NCI-H1930 (cell line): ENCODE results near the gene PSEN2.
"Not testable (repeated sequence)": the region's sequence is repeated elsewhere in the genome, so short reads cannot be mapped to it uniquely, and the experiment has no call there.

Source experiments
- DNase-seq, 2 experiments: peaks; one replicate each; lab custom pipeline; 2025; lab: John Stamatoyannopoulos, UW

The PSEN2 gene

DNA sequence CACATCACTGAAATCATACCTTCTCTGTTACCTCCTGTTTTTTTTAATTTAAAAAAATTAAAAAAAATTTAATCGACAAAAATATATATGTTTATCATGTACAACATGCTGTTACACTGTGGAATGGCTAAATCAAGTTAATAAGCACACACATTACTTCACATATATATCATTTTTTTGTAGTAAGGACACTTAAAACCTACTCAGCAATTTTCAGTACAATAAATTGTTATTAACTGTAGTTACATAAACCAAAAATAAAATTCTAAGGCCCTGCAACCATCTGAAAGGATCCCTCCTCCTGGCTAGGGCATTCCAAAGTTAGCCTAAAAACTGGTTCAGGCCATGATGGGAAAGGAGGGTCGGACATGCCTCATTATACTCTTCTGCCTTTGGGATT, 46.1 kb downstream of the PSEN2 start:
- no peak for DNase-seq

DNA sequence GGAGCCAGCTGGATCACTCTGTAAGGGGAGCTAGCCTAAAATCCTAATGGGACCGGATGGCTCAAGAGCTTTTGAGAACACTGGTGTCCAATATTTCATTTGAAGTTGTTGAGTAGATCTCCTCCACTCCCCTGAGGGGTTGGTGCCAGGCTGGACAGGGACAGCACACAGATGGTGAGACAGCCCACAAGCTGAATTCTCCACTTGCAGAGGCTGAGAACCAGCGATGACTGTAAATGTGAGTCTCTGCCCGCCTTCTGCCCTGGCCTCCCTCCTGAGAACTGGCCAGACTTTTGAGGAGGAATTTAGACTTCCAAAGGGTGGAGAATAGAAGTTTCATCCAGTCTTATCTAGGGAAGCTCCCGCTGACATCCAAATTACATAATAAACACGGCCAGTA, 49.2 kb downstream of the PSEN2 start:
- DNase-seq = no peak

DNA sequence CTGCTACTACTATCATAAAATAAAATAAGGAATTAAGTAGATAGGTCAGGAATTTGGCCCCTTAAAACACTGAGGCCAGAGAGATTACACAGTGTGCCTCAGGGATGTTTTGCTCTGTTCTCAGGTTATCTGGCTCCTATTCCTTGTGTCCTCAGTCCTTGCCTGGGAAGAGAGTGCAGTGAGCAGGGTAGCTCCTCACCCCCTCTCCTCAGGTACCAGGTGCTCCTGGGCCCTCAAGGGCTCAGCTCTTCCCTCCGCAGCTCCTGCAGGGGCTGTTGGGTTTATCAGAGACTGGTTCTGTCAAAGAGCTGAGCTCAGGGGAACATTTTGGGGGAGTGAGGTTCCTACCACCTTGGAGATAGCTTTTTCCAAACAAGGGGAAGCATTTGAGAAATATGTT, 49.6 kb downstream of the PSEN2 start:
- DNase-seq = no peak

DNA sequence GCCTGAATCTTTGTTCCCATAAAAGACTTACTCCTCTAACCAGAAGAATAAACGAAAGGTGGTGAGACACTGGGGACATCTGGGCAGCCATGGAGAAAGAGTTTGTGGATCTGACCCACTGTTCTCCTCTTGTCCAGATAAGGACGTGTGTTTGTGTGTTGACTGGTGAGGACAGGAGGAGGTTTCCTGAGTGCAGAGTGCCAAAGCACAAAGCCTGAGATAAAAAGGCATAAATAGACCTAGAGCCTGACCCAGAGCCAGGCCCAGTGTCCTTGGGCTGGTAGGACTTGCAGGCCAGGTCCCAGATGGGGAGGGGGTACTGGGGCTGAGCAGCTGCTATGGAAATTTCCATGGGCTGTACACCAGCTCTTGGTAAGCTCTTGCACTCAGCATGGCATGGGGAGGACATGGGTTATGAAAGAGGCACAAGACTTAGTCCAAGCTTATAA, 50.1 kb downstream of the PSEN2 start:
- DNase-seq = no peak

DNA sequence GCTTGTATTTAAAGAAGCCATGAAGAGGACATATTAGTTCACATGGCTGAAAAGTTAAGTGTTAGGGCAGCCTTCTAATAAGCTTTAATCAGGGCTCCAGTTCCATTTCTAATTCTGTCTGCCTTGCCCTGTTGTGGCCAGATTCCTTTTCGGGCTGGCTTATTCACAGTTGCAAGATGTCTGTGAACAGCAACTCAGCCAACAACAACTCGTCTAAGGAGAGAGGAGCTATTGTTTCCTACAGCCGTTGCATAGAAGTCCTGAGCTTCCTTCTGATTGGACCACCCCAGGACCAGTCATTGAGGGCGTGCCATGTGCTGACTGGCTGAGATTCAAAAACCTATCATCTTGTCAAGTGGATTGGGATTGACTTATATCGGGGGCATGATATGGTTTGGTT, 51.1 kb downstream of the PSEN2 start:
- DNase-seq = no peak

DNA sequence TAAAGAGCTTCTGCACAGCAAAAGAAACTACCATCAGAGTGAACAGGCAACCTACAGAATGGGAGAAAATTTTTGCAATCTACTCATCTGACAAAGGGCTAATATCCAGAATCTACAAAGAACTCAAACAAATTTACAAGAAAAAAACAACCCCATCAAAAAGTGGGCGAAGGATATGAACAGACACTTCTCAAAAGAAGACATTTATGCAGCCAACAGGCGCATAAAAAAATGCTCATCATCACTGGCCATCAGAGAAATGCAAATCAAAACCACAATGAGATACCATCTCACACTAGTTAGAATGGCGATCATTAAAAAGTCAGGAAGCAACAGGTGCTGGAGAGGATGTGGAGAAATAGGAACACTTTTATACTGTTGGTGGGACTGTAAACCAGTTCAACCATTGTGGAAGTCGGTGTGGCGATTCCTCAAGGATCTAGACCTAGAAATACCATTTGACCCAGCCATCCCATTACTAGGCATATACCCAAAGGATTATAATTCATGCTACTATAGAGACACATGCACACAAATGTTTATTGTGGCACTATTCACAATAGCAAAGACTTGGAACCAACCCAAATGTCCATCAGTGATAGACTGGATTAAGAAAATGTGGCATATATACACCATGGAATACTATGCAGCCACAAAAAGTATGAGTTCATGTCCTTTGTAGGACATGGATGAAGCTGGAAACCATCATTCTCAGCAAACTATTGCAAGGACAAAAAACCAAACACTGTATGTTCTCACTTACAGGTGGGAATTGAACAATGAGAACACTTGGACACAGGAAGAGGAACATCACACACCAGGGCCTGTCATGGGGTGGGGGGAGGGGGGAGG, 59.1 kb downstream of the PSEN2 start:
- not testable (repeated sequence) for DNase-seq

DNA sequence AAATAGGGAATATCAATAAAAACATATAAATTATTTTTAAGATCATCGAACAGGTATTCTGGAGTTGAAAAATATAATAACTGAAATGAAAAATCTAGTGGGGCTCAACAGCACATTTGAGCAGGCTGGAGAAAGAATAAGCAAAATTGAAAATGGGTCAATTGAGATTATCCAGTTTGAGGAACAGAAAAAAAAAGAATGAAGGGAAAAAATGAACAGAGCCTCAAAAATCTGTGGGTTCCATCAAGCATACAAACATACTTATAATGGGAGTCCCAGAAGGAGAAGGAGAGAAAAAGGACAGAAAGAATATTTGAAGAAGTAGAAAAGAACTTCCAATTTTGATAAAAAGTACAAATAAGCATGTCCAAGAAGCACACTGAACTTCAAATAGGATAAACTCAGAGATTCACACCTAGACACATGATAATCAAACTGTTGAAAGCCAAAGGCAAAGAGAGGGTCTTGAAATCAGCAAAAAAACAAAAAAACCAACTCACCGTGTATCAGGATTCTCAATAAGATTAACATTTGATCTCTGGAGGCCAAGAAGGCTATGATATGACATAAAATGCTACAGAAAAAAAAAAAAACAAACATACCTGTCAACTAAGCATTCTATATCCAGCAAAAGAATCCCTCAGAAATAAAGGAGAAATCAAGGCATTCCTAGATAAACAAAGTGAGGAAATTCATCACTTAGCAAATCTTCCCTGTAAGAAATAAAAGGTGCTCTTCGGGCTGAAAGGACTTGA, 64.2 kb downstream of the PSEN2 start:
- DNase-seq = no peak

DNA sequence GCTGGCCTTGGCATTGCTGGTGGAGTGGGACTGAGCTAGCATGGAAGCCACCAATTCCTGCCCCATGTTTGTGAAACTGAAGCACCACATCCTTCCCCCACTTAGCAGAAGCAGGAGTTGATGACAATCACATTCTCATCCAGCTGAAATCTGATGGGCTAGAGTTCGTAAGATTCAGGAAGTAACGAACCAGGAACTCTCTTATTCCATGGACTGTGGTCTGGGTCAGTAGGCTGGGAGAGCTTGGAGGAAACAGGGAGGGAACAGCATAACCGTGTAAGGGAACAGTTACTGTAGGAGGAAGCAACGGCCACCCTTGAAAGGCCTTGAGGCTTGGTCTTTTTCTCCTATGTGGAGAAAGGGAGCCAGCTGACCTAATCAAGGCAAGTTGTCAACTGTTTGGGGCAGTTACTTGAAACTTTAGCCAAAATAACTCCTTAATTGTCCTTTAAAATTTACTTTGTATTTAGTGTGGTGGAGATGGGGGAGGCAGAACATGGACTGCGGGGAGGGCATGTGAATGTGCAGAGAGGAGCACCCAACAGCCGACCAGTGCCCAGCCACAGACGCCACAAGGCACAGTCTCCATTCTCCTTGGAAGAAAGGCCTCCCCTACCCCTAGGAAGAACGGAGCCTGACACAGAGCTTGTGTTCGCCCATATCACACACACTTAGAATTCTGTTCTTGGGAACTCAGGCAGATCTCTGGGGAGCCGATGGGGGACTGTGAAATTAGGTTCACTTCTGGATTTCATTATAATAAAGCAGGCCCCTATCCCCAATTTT, 67.7 kb downstream of the PSEN2 start:
- DNase-seq = no peak

DNA sequence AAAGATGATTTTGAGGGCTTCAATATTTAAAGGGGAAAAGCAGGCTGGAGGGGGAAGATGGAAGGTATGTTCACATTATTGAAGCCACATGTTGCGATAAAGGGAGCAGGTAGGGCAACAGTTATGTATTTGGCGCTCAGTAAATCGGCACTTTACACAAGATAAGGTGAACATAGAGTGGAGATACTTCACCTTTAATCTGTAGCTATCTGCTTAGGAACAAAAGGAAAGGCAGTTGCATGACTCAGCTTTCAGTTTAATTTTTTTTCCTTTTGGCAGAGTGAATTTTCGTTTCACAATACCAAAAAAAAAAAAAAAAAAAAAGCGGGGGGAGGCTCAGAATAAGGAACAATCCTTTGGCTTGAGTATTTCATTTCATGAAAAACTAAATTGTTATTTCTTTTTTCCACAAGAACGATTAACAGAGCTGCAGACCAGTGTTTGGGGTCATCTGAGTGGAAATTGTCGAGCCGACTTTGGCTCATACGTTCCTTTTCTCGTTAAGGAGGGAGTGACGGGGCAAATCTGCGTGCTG, 68.6 kb downstream of the PSEN2 start:
- DNase-seq = no peak

DNA sequence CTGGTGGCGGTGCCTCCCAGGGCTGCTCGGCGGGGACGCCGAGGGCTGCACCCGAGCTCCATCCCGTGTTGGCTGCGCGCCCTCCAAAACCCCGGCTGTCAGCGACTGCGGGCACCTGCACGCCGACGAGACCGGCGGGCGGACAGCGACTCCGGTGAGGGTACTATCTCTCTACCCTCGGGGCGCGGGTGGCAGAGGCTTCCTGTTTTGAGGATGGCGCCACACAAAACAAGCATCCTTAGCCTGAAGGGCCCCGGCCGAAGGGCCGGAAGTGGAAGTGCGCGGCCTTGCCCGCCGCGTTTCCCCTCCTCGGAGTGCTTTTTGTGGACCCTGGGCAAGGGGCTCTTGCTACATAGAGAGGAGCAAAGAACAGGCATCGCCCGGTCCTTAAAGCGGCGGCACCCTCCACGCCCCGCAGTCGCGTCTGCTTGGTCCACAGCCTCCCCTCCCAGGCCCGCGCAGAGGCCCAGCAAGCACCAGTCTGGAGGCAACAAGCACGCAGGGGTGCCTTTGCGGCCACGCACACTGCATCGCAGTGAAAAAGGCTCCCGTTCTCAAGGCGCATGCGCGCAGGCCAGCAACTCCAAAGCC, 69.1 kb downstream of the PSEN2 start:
- DNase-seq = peak; percentile 68 to 73

DNA sequence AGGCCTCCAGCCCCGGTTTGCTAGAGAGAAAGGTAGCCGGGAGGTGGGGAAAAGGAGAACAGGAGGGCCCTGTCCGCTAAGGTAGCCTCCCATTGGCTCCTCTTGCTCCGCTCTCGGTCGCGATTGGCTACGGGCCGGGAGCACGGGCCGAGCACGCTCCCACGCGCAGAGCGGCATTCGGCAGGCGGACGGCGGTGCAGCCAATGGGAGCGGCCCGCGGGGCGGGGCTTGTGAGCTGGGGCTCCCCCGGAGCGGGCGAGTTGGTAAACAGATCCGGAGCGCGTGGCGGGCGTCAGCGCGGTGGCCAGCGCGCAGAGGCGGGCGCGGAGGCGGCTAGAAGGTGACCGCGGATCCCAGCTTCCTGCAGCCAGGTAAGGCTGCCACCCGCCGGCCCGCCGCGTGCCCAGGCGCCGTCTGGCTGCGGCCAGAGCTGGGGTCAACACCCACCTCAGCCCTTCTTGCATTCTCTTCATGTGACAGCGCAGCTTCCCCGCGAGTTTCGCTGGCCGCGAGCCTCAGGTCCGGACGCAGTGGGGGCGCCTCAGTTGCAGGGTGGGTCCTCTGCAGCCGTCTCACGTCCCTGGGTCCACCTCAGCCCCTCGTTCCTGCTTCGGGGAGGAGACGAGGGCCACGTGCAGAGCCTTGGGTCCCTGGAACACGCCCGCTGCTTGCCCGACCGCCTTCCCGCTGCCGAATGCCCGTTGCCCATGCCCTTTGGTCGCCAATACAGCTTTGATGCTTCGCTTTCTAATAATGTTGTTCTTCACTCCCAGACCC, 69.8 kb downstream of the PSEN2 start, which contains the start of gene COQ8A:
COQ8A (plus strand) TSS at position 266 of the 777 bp plus-strand sequence. CDS start 21,092 bp downstream, outside the sequence.
- DNase-seq = peak; percentile 98 to 99

DNA sequence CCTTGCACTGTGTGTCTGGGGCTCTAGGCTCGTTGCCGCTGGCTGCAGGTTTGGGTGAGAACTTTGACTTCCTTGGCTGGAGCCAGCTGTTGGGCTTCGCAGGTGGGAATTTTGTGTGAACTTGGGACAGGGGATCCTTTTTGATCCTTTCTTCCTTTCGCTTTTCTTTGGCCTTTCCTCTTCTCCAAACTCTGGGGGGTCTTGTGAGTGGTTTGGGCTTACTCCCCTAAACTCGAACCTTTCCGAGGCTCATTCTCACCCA, 70.3 kb downstream of the PSEN2 start:
- no peak for DNase-seq

DNA sequence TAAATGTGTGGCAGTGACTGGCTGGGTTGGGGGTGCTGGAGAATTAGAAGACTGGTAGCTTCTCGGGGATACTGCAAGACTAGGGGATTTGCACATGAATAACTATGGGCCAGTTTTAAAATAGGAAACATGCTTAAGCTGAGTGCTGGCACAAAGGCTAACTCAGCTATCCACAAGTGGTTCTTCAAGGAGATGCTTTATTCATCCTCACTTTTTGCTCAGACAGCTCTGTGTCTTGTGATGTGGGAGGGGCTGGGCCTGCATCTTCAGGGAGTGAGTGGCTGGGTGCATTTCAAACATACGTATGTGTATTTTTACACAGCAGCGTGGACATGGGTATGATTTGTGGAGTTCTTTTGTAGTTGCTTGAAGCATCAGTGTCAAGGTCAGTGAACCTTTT, 72.0 kb downstream of the PSEN2 start:
- no peak for DNase-seq

DNA sequence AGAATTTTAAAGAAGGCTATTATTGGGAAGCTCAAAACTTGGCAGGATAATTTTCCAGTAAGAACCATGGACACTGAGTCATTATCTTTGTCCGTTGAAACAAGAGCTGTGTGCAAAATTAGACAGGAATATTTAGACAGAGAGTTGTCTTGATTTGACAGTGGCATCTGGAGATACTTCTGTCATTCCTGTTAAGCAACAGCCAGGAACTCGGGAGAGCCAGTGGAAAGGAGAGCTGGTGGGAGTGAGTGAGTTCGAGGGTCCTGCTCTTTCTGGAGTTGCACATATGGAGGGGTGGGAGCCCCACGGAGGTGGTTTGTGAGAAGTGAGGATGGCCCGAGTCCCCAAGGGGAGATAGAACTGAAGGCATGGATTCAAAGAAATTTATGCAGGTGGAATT, 72.7 kb downstream of the PSEN2 start:
- no peak for DNase-seq

DNA sequence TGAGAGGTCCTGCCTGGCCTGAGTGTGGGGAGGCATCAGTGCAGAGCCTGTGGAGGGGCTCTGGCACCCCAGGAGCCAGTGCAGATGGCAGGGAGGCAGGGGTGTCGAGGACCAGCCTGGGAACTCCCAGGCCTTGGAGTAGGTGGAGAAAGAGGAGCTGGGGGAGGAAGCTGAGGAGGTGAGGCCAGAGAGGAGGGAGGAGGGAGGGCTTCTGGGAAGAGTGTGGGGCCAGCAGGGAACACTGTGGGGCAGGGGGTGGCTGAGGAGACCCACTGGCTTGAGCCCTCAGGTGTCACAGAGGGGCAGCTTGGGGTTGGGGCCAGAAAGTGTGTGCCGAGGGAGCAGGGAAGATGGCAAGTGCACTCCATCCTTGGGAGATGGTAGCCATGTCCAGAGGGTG, 73.5 kb downstream of the PSEN2 start:
- DNase-seq = no peak

DNA sequence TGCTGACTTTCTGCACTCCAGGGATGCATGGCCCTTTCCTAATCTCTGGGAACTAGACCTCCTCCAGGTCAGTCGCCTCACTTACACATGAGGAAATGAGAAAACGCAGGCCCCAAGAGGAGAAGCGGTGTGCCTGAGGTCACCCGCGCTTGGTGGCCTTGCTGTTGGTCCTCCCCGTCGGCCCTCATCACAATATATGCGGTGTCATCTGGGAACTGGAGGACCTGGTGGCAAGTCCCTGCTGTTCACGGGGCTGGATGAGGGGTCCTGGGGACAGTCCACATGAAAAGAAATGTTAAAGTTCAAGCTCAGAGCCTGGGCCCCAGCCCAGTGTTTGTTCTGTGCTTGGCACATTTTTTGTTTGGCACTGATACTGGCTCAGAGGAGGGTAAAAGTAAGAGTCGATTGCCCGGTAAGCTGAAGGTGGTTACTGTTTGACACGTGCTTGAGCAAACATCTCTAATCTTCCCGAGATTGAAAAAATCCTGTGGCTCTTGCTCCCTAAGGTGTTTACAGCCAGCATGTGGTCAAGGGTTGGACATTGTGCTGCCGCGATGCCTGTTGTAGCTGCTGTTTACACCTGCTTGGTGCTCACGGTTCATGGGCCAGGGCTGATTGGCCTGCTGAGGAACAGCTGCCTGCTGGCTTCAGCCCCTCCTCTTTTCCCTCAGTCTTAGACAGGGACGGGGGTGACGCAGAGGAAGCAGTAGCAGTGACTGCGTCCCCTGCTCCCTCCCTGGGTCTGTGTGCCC, 74.9 kb downstream of the PSEN2 start:
- DNase-seq = no peak
